COLO668 (cell line): ENCODE results near the gene NMU.
A peak's percentile ranks its signal among the peaks of the same experiment; 100 is the strongest.
"Not testable (repeated sequence)": the region's sequence is repeated elsewhere in the genome, so short reads cannot be mapped to it uniquely, and the experiment has no call there.

ENCODE experiments used
- DNase-seq: peaks from one replicate; lab custom pipeline; 2025; ENCODE audit not compliant: unreplicated experiment; lab: John Stamatoyannopoulos, UW

NMU gene

GRCh38 chr4:55568905-55569504, 67.1 kb downstream of the NMU start:
- DNase-seq, result no peak

- DNase-seq, result no peak
These were observed 74.2 kb downstream of the NMU start for GRCh38 chr4:55561889-55562288.

- no peak for DNase-seq
These were observed 76.0 kb downstream of the NMU start for GRCh38 chr4:55560096-55560495.

DNA sequence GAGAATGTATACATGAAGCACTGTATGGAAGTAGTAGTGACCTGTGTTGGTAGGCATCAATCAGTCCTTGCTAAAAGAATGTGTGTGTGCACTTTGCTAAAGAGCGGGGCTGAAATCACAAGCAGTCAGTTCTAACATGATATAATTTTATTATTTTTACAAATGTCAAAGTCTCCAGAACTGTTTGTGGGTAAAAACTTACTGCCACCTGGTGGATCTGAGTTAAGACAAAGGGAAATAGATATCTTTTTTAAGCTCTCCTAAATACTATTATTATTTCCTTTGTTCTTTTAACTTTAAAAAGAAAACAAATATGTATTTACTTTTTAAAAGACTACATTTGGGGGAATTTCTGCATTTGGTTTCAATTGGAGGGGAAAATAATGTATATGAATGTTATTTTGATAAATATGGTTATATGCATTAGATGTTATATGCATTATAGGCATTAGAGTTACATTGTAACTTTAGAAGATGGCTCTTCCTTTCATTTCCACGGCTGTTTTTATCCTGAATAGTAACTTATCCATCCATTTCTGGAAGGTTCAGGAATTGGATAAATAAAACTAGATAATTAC, 81.6 kb downstream of the NMU start:
- DNase-seq, result no peak

GRCh38 chr4:55553441-55554201, 82.5 kb downstream of the NMU start:
- DNase-seq, result no peak

GRCh38 chr4:55551964-55552363, 84.1 kb downstream of the NMU start:
- not testable (repeated sequence) for DNase-seq

DNA sequence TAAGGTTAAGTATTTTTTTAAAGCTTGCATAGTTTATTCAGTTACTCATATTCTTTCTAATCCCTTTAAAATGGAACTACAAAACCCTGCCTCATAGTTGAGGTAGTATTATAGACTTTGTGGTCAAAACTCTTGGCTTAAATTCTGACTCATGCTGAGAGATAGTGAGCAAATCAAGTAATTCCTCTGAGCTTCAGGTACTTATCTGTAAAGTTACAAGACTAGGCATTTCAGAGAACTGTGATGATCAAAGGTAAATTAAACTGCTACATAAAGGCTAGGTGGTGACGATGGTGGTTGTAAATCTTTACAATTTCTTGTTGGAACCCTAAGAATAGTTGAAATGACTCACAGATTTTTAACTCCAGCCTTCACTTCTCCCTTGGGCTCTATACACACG, 86.2 kb downstream of the NMU start:
- DNase-seq, result no peak

GRCh38 chr4:55547918-55548317, 88.2 kb downstream of the NMU start:
- DNase-seq, result no peak

DNA sequence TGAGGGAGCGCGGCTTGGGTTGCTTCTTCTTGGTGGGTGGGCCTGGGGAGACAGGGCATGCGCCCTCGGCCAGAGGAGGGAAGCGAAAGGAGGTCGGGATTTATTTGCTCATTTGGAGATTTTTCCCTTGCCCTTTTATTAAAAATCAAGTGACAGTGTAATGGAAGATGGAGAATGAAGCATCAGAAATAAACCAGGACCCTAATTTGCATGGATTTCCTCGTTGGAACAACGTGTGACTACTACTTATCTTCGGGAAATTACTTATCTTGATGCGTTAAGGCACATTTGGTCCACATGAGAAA, 88.7 kb downstream of the NMU start:
- no peak for DNase-seq

DNA sequence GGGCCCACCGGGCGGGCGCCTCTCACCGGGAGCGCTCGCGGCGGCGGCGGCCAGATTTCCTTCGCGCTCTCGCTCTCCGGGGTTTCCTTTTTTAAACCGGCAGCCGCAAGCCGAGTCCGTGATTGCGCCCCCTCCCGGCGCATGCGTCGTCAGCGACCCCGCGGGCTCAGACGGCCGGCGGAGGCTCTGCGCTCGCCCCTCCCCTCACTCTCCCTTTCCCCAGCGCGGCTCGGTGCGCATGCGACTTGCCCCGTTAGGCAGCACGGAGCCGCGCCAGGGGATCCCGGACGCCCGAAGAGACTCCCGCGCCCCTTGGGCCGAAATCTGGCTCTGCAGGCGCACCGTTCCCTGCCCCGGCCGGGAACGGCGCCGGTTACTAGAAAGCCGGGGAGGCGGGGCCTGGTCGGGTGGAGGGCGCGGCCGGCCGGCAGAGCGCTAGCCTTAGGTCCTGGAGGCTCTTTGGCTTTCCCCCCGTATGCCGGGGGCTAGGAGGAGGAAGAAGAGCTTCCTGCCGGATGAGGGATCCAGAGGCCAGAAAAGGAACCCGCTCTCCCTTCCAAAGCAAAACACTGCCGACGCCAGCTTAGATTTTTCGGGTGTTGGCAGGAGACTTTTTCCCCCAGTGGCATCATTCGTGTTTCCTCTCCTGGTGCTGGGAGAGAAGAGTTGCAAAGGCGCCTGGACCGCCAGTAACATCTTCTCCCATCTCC, 89.2 kb downstream of the NMU start, which contains the start of gene CLOCK:
TSS of gene CLOCK (minus strand) at position 154 of the 710 bp plus-strand sequence. CDS start 64,124 bp downstream, outside the sequence.
- DNase-seq, result peak; percentile 92

- DNase-seq, result peak; percentile 77
These were observed 89.7 kb downstream of the NMU start for GRCh38 chr4:55546506-55546755.

- peak; percentile 86 for DNase-seq
These were observed 90.2 kb downstream of the NMU start for GRCh38 chr4:55545641-55546505.
